ENCODE data around the gene EXOC2. TPM values are rescaled to one million over a fixed set of nuclear protein-coding genes. Genes with fewer than 3 reads are reported as not detected.

Gene EXOC2
- total and polyA plus RNA-seq, 10 of the 15 experiments (the other 5 are each of a cell fraction or from before 2014, with no cell fraction given): 8.7 to 32.8 (median 20.7) TPM

GRCh38 chr6:586553-586952 lies 106.4 kb downstream of the EXOC2 start:
- Histone ChIP-seq H3K4me1 (ENCODE audit: control insufficient read depth, insufficient read depth, low read length) (no peaks in the 10 kb centered on the region), H3K4me3 (no peak overlapping the region), H3K27ac (ENCODE audit: control insufficient read depth, insufficient read depth) (no peak overlapping the region), H3K9me3 (replicated peaks; ENCODE audit: control insufficient read depth, insufficient read depth, low read length) (no peaks in the 10 kb centered on the region), H3K27me3 (replicated peaks in 1 of 2; ENCODE audit: control insufficient read depth in 2 of 2, insufficient read depth in 2 of 2, low read length in 1 of 2) (no peaks in the 10 kb centered on the region), H3K9ac (ENCODE audit: control insufficient read depth, insufficient read depth, low read length) (no peak overlapping the region), H3K36me3 (ENCODE audit: control insufficient read depth in 2 of 2, insufficient read depth in 2 of 2, low read length in 1 of 2) (peaks cover 0 to 8% of the 10 kb centered on the region in 2 experiments; a peak in 2 of 4 replicates), H4K20me1 (ENCODE audit: control insufficient read depth, insufficient read depth) (no peaks in the 10 kb centered on the region), H2AFZ (ENCODE audit: control insufficient read depth, low read depth, low read length) (no peak overlapping the region), H3K4me2 (ENCODE audit: control insufficient read depth, insufficient read depth) (no peak overlapping the region), H3K79me2 (ENCODE audit: control insufficient read depth, insufficient read depth, low read length) (no peaks in the 10 kb centered on the region)
- no TSS peak for BruUV-seq (replicated peaks)
- FAIRE-seq: no peak
- intact Hi-C loops (cut with micrococcal nuclease; ENCODE audit: unreplicated experiment) (no loop called here), in situ Hi-C loops (cut with MboI) (no loop called here)
- CTCF ChIA-PET: interaction anchor here (1.5 kb wide), 1 partner anchor 9 kb away, joined by 5 read pairs; no protein-coding TSS in a partner anchor
- RAD21 ChIA-PET (ENCODE audit: unreplicated experiment): no interaction called here
- ATAC-seq: no peak
- DNase-seq (ENCODE audit: low read depth, low spot score): no peak
- SMC1A ChIA-PET (ENCODE audit: uncharacterized antibody, unreplicated experiment): interaction anchor here (1.1 to 1.3 kb wide), 2 partner anchors 21 to 195 kb away, joined by 3 read pairs; partner anchors contain the start of gene IRF4
- POLR2A ChIA-PET: no interaction called here
- 81% methylated on average over 7 of the region's 7 CpGs for WGBS (ENCODE audit: insufficient coverage, insufficient replicate concordance, low lambda C conversion rate, missing lambda C conversion rate)
- TF ChIP-seq SRF (IDR thresholded peaks at IDR 0.05; ENCODE audit: low read depth in 2 of 2, low read length in 2 of 2) (no peak), RAD51 (IDR thresholded peaks at IDR 0.05) (no peak), BMI1 (IDR thresholded peaks at IDR 0.05; ENCODE audit: borderline replicate concordance) (no peak), PAX8 (IDR thresholded peaks at IDR 0.05) (no peak), YY1 (IDR thresholded peaks at IDR 0.05; ENCODE audit: low read depth, low read length) (no peak), PKNOX1 (IDR thresholded peaks at IDR 0.05) (no peak), MTA2 (IDR thresholded peaks at IDR 0.05; ENCODE audit: low read depth) (no peak), CEBPB (IDR thresholded peaks at IDR 0.05; ENCODE audit: borderline replicate concordance in 1 of 2, low read depth in 2 of 2, low read length in 2 of 2) (no peak), ZNF687 (IDR thresholded peaks at IDR 0.05) (no peak), ZNF207 (IDR thresholded peaks at IDR 0.05; ENCODE audit: borderline replicate concordance) (no peak), ZBTB40 (IDR thresholded peaks at IDR 0.05; ENCODE audit: borderline replicate concordance) (no peak), PAX5 (IDR thresholded peaks at IDR 0.05; ENCODE audit: borderline replicate concordance, low read depth, low read length) (no peak), HSF1 (IDR thresholded peaks at IDR 0.05; ENCODE audit: low read depth, low read length) (no peak)
